Duodenal mucosa (tissue), 2 donors: ENCODE measurements around the gene SLC39A10.
A peak's percentile ranks its signal among the peaks of the same experiment; 100 is the strongest.

ENCODE experiments used
- H3K27ac ChIP-seq: one replicate; pipeline ENCODE4 v1.7.0; 2013; ENCODE audit warnings: low read depth, low read length
- H3K27me3 ChIP-seq, 2 donors: one replicate each; pipeline ENCODE4 v1.7.0; 2013; ENCODE audit warnings: low read length in 2 of 2, control low read depth in 1 of 2; ENCODE audit not compliant: insufficient read depth in 2 of 2, control insufficient read depth in 1 of 2
- H3K36me3 ChIP-seq, 2 donors: one replicate each; pipeline ENCODE4 v1.7.0; 2013; ENCODE audit warnings: low read length in 2 of 2, control low read depth in 1 of 2; ENCODE audit not compliant: insufficient read depth in 2 of 2, control insufficient read depth in 1 of 2
- H3K4me1 ChIP-seq, 2 donors: one replicate each; pipeline ENCODE4 v1.7.0; 2013; ENCODE audit warnings: low read length in 2 of 2, control low read depth in 1 of 2; ENCODE audit not compliant: insufficient read depth in 2 of 2, control insufficient read depth in 1 of 2
- H3K4me3 ChIP-seq, 2 donors: one replicate each; pipeline ENCODE4 v1.7.0; 2013; ENCODE audit warnings: low read length in 2 of 2, low read depth in 1 of 2
- H3K9ac ChIP-seq, 2 donors: one replicate each; pipeline ENCODE4 v1.7.0; 2013; ENCODE audit warnings: low read length in 2 of 2, low read depth in 1 of 2
- H3K9me3 ChIP-seq, 2 donors: one replicate each; pipeline ENCODE4 v1.7.0; 2013; ENCODE audit warnings: low read length in 2 of 2, control low read depth in 1 of 2; ENCODE audit not compliant: control insufficient read depth in 1 of 2

Gene SLC39A10, protein sequence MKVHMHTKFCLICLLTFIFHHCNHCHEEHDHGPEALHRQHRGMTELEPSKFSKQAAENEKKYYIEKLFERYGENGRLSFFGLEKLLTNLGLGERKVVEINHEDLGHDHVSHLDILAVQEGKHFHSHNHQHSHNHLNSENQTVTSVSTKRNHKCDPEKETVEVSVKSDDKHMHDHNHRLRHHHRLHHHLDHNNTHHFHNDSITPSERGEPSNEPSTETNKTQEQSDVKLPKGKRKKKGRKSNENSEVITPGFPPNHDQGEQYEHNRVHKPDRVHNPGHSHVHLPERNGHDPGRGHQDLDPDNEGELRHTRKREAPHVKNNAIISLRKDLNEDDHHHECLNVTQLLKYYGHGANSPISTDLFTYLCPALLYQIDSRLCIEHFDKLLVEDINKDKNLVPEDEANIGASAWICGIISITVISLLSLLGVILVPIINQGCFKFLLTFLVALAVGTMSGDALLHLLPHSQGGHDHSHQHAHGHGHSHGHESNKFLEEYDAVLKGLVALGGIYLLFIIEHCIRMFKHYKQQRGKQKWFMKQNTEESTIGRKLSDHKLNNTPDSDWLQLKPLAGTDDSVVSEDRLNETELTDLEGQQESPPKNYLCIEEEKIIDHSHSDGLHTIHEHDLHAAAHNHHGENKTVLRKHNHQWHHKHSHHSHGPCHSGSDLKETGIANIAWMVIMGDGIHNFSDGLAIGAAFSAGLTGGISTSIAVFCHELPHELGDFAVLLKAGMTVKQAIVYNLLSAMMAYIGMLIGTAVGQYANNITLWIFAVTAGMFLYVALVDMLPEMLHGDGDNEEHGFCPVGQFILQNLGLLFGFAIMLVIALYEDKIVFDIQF

GRCh38 chr2:195656859-195657633 lies at the start of gene SLC39A10:
Gene SLC39A10, plus strand, starts transcription at chr2:195657226. Its CDS starts 22,817 bp downstream, at chr2:195680043.
- no peaks in the 10 kb centered on the region for H3K27me3 ChIP-seq
- peaks cover 31 to 42% of the 10 kb centered on the region in 2 donors for H3K4me1 ChIP-seq
- H3K9me3 ChIP-seq: no peaks in the 10 kb centered on the region
- H3K4me3 ChIP-seq: peak within 1 kb of the TSS; percentile 83 to 85
- H3K9ac ChIP-seq: peak within 1 kb of the TSS; percentile 82 to 91
- H3K36me3 ChIP-seq: no peaks in the 10 kb centered on the region
- peak within 1 kb of the TSS; percentile 92 for H3K27ac ChIP-seq

- Histone ChIP-seq H3K9me3 (no peaks in the 10 kb centered on the region), H3K4me1 (peaks cover 0 to 9% of the 10 kb centered on the region in 2 donors), H3K27ac (no peak overlapping the region), H3K9ac (no peak overlapping the region), H3K4me3 (no peak overlapping the region), H3K36me3 (no peaks in the 10 kb centered on the region), H3K27me3 (no peaks in the 10 kb centered on the region)
Measured at GRCh38 chr2:195608768-195609454, 48.1 kb upstream of the SLC39A10 start.

DNA sequence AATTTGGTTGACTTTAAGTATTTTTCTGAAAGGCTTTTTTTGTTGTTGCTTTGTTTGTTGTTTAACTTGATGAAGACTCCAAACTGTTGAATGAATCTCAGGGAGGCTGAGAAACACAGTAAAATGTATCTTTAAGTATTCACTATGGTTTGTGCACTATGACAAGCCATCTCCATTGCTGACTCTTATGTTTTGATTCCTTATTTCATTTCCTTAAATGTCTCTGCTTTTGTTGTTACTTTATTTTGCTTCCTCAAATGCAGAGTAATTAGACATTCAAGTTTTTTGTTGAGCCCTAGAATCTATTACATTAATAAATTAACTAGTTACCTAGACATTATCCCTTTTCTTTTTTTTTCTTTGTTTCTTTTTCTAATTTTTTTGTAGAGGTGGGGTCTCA lies 46.3 kb upstream of the SLC39A10 start:
- peaks cover 0 to 9% of the 10 kb centered on the region in 2 donors for H3K4me1 ChIP-seq
- no peaks in the 10 kb centered on the region for H3K9me3 ChIP-seq
- H3K36me3 ChIP-seq: no peaks in the 10 kb centered on the region
- H3K4me3 ChIP-seq: no peak overlapping the region
- H3K27ac ChIP-seq: no peak overlapping the region
- H3K27me3 ChIP-seq: no peaks in the 10 kb centered on the region
- no peak overlapping the region for H3K9ac ChIP-seq

- Histone ChIP-seq H3K4me3 (no peak overlapping the region), H3K9ac (no peak overlapping the region), H3K27me3 (no peaks in the 10 kb centered on the region), H3K4me1 (peaks cover 0 to 9% of the 10 kb centered on the region in 2 donors), H3K27ac (peak overlapping the region; percentile 14), H3K36me3 (no peaks in the 10 kb centered on the region), H3K9me3 (no peaks in the 10 kb centered on the region)
Measured at GRCh38 chr2:195612611-195613495, 44.2 kb upstream of the SLC39A10 start.

GRCh38 chr2:195613922-195614321 lies 43.1 kb upstream of the SLC39A10 start:
- no peak overlapping the region for H3K27ac ChIP-seq
- H3K36me3 ChIP-seq: no peaks in the 10 kb centered on the region
- no peaks in the 10 kb centered on the region for H3K9me3 ChIP-seq
- no peak overlapping the region for H3K4me3 ChIP-seq
- H3K27me3 ChIP-seq: no peaks in the 10 kb centered on the region
- peaks cover 0 to 9% of the 10 kb centered on the region in 2 donors for H3K4me1 ChIP-seq
- H3K9ac ChIP-seq: no peak overlapping the region

- Histone ChIP-seq H3K9ac (no peak overlapping the region), H3K4me3 (no peak overlapping the region), H3K27ac (no peak overlapping the region), H3K9me3 (no peaks in the 10 kb centered on the region), H3K4me1 (no peaks in the 10 kb centered on the region), H3K36me3 (no peaks in the 10 kb centered on the region), H3K27me3 (no peaks in the 10 kb centered on the region)
Measured at GRCh38 chr2:195619590-195619989, 37.4 kb upstream of the SLC39A10 start.

- H3K27ac ChIP-seq: no peak overlapping the region
- H3K36me3 ChIP-seq: no peaks in the 10 kb centered on the region
- no peaks in the 10 kb centered on the region for H3K27me3 ChIP-seq
- H3K4me3 ChIP-seq: no peak overlapping the region
- H3K4me1 ChIP-seq: no peaks in the 10 kb centered on the region
- H3K9me3 ChIP-seq: no peaks in the 10 kb centered on the region
- no peak overlapping the region for H3K9ac ChIP-seq
Measured at GRCh38 chr2:195620501-195620900, 36.5 kb upstream of the SLC39A10 start.

DNA sequence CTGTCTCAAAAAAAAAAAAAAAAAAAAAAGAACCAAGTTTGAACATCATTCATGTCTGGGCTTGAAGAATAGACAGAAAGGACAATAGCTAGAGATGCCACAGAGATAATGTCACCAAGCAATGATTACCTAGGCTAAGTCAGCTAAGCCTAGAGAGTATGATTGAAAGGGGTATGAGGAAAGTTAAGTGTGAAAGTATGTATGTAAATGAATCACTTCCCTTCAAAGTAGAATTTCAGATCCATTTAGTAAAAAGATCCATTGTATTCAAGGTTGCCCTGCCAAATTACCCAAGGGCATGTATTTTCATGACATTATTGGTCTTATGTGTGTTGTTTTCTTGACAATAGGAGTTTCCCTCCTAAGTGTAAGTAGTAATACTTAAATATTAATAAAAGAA lies 34.1 kb upstream of the SLC39A10 start:
- H3K9ac ChIP-seq: no peak overlapping the region
- H3K4me1 ChIP-seq: no peaks in the 10 kb centered on the region
- H3K27ac ChIP-seq: no peak overlapping the region
- H3K36me3 ChIP-seq: no peaks in the 10 kb centered on the region
- no peaks in the 10 kb centered on the region for H3K9me3 ChIP-seq
- no peaks in the 10 kb centered on the region for H3K27me3 ChIP-seq
- no peak overlapping the region for H3K4me3 ChIP-seq

- Histone ChIP-seq H3K4me1 (no peaks in the 10 kb centered on the region), H3K9me3 (no peaks in the 10 kb centered on the region), H3K27me3 (no peaks in the 10 kb centered on the region), H3K9ac (no peak overlapping the region), H3K27ac (no peak overlapping the region), H3K36me3 (no peaks in the 10 kb centered on the region), H3K4me3 (no peak overlapping the region)
Measured at GRCh38 chr2:195626507-195626906, 30.5 kb upstream of the SLC39A10 start.
